Upper lobe of right lung (tissue), 1 donor: ENCODE measurements around the gene SLC8A3. TPM values are rescaled to one million over a fixed set of nuclear protein-coding genes. Genes with fewer than 3 reads are reported as not detected.

Experiments
- ATAC-seq: fragments of 200-7000 bp; cut with Tn5 transposase; one replicate; pipeline ENCODE4 v1.9.1; 2020; ENCODE audit warnings: mild to moderate bottlenecking, moderate library complexity
- DNase-seq: peaks from one replicate; pipeline ENCODE4 v3.0.0-alpha.2; 2020
- H3K27ac ChIP-seq: fragments of 200-600 bp; one replicate; pipeline ENCODE4 v1.8.0; 2022
- H3K27me3 ChIP-seq: fragments of 200-600 bp; one replicate; pipeline ENCODE4 v1.8.0; 2022; ENCODE audit warnings: mild to moderate bottlenecking
- H3K36me3 ChIP-seq: fragments of 200-600 bp; one replicate; pipeline ENCODE4 v1.8.0; 2022
- H3K4me1 ChIP-seq: fragments of 200-600 bp; one replicate; pipeline ENCODE4 v1.8.0; 2022
- H3K4me3 ChIP-seq: fragments of 200-600 bp; one replicate; pipeline ENCODE4 v1.8.0; 2022; ENCODE audit warnings: mild to moderate bottlenecking
- H3K9me3 ChIP-seq: fragments of 200-600 bp; one replicate; pipeline ENCODE4 v1.8.0; 2022
- CTCF ChIP-seq: fragments of 200-600 bp; IDR thresholded peaks from one replicate; pipeline ENCODE4 v1.8.0; 2022; ENCODE audit warnings: antibody characterized with exemption
- intact Hi-C: fragments of 100-400 bp; cut with DNase I; formaldehyde crosslinking; loops from one replicate; pipeline ENCODE4 v1.11.0; 2022
- total RNA-seq: library from RNA; stranded (reverse); fragmentation: NEBNext Ultra II Directional; extraction: Animal tissue kit (Norgen Biotek cat#: 25700); gene quantifications from one replicate; pipeline ENCODE4 v1.2.1, GENCODE V29; 2021
- donor health status: DM: no; HTN: yes; CAD: no; lungs with severe emphysema.

SLC8A3 gene
- total RNA-seq, 1 donor from 2014 or later = 1.8 TPM

- peaks cover 21% of the 10 kb centered on the region for H3K27me3 ChIP-seq
- H3K27ac ChIP-seq = no peak overlapping the region
- H3K9me3 ChIP-seq = no peaks in the 10 kb centered on the region
- DNase-seq (no peak), ATAC-seq (peak; percentile 29)
- H3K4me3 ChIP-seq = no peak overlapping the region
- TF ChIP-seq CTCF = peak; percentile 39
- H3K36me3 ChIP-seq = no peaks in the 10 kb centered on the region
- intact Hi-C loops = no loop called here
- no peaks in the 10 kb centered on the region for H3K4me1 ChIP-seq
Measured at GRCh38 chr14:70086685-70087379, 101.9 kb downstream of the SLC8A3 start.

- intact Hi-C loops = no loop called here
- no peaks in the 10 kb centered on the region for H3K4me1 ChIP-seq
Measured at GRCh38 chr14:70084226-70084625, 104.5 kb downstream of the SLC8A3 start.

GRCh38 chr14:70082394-70082793, 106.4 kb downstream of the SLC8A3 start:
- ATAC-seq (no peak), DNase-seq (no peak)
- Histone ChIP-seq H3K27ac (no peak overlapping the region), H3K4me3 (no peak overlapping the region), H3K36me3 (no peaks in the 10 kb centered on the region), H3K27me3 (peaks cover 40% of the 10 kb centered on the region), H3K9me3 (no peaks in the 10 kb centered on the region), H3K4me1 (no peaks in the 10 kb centered on the region)
- TF ChIP-seq CTCF = no peak
- intact Hi-C loops = no loop called here

More at GRCh38 chr14:70084226-70084625, 104.5 kb downstream of the SLC8A3 start:
- TF ChIP-seq CTCF = no peak
- ATAC-seq = no peak
- no peak for DNase-seq
- Histone ChIP-seq H3K9me3 (no peaks in the 10 kb centered on the region), H3K27me3 (peaks cover 26% of the 10 kb centered on the region), H3K27ac (no peak overlapping the region), H3K4me3 (no peak overlapping the region), H3K36me3 (no peaks in the 10 kb centered on the region)

GRCh38 chr14:70080076-70080475, 108.7 kb downstream of the SLC8A3 start:
- intact Hi-C loops = no loop called here
- no peak for TF ChIP-seq CTCF
- Histone ChIP-seq H3K36me3 (no peaks in the 10 kb centered on the region), H3K9me3 (no peaks in the 10 kb centered on the region), H3K4me1 (no peaks in the 10 kb centered on the region), H3K27me3 (peaks cover 28% of the 10 kb centered on the region), H3K4me3 (no peak overlapping the region), H3K27ac (no peak overlapping the region)
- DNase-seq = no peak
- ATAC-seq = no peak

GRCh38 chr14:70078329-70078728, 110.4 kb downstream of the SLC8A3 start:
- DNase-seq = no peak
- ATAC-seq = no peak
- intact Hi-C loops = no loop called here
- Histone ChIP-seq H3K27ac (no peak overlapping the region), H3K4me3 (no peak overlapping the region), H3K9me3 (no peaks in the 10 kb centered on the region), H3K27me3 (peaks cover 26% of the 10 kb centered on the region), H3K4me1 (no peaks in the 10 kb centered on the region), H3K36me3 (no peaks in the 10 kb centered on the region)
- no peak for TF ChIP-seq CTCF

GRCh38 chr14:70077720-70078119, 111.0 kb downstream of the SLC8A3 start:
- DNase-seq = no peak
- no peak for ATAC-seq
- H3K4me1 ChIP-seq = no peaks in the 10 kb centered on the region
- H3K27me3 ChIP-seq = peaks cover 26% of the 10 kb centered on the region
- TF ChIP-seq CTCF = no peak
- intact Hi-C loops = no loop called here
- no peak overlapping the region for H3K27ac ChIP-seq
- H3K4me3 ChIP-seq = no peak overlapping the region
- H3K36me3 ChIP-seq = no peaks in the 10 kb centered on the region
- H3K9me3 ChIP-seq = no peaks in the 10 kb centered on the region
